Hepatocyte (in vitro differentiated cells): ENCODE data around the gene WDR36.

Experiments used
- EZH2 ChIP-seq: fragments of 200-600 bp; sonication (generic); IDR thresholded peaks from 2 replicates; pipeline ENCODE4 v1.6.1; 2016; ENCODE audit warnings: antibody characterized with exemption, mild to moderate bottlenecking, borderline replicate concordance
- TF ChIP-seq, protein P1 (sequence below): fragments of 200-600 bp; sonication (generic); IDR thresholded peaks from 2 replicates; pipeline ENCODE4 v1.5.1; 2016; ENCODE audit warnings: antibody characterized with exemption, mild to moderate bottlenecking; ENCODE audit not compliant: poor library complexity

DNA sequence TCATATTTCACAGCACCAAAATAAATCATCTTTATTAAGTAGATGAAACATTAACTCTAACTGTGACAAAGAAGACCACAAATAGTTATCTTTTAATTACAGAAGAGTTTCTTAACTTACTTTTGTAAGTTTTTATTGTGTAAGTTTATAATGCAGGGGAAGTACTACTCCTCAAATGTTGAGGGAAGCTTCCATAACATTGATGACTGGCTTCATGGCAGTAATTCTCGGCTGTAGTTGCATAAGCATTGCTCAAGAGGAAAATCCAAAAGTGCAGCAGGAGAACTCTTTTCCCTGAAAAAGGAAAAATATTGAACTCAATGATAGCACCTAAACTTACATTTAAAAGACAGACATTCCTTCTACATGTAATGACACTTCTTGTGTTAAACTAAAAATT lies 16.1 kb upstream of the WDR36 start:
- TF ChIP-seq EZH2 = no peak
- TF ChIP-seq, protein P1, sequence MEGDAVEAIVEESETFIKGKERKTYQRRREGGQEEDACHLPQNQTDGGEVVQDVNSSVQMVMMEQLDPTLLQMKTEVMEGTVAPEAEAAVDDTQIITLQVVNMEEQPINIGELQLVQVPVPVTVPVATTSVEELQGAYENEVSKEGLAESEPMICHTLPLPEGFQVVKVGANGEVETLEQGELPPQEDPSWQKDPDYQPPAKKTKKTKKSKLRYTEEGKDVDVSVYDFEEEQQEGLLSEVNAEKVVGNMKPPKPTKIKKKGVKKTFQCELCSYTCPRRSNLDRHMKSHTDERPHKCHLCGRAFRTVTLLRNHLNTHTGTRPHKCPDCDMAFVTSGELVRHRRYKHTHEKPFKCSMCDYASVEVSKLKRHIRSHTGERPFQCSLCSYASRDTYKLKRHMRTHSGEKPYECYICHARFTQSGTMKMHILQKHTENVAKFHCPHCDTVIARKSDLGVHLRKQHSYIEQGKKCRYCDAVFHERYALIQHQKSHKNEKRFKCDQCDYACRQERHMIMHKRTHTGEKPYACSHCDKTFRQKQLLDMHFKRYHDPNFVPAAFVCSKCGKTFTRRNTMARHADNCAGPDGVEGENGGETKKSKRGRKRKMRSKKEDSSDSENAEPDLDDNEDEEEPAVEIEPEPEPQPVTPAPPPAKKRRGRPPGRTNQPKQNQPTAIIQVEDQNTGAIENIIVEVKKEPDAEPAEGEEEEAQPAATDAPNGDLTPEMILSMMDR = no peak
